ENCODE results near the gene PTPRF.

Gene PTPRF

GRCh38 chr1:43552059-43552742 lies 21.5 kb downstream of the PTPRF start:
- TF ChIP-seq POLR2AphosphoS5 (IDR thresholded peaks at IDR 0.05; ENCODE audit: low read depth, low read length) (no peak), FOXP2 (optimal IDR thresholded peaks at IDR 0.05; ENCODE audit: borderline replicate concordance, extremely low read depth, extremely low read length, insufficient read depth) (no peak), SIN3A (IDR thresholded peaks at IDR 0.05; ENCODE audit: borderline replicate concordance, insufficient read depth, low read length) (no peak), TAF1 (IDR thresholded peaks at IDR 0.05; ENCODE audit: borderline replicate concordance, insufficient read depth, low read length) (no peak), REST (IDR thresholded peaks at IDR 0.05; ENCODE audit: insufficient read depth in 1 of 2, low read depth in 2 of 2, low read length in 2 of 2) (no peak)

- TF ChIP-seq FOXP2 (optimal IDR thresholded peaks at IDR 0.05; ENCODE audit: borderline replicate concordance, extremely low read depth, extremely low read length, insufficient read depth) (no peak), TAF1 (IDR thresholded peaks at IDR 0.05; ENCODE audit: borderline replicate concordance, insufficient read depth, low read length) (no peak), REST (IDR thresholded peaks at IDR 0.05; ENCODE audit: insufficient read depth in 1 of 2, low read depth in 2 of 2, low read length in 2 of 2) (no peak)
Observed at GRCh38 chr1:43552813-43553212, 22.1 kb downstream of the PTPRF start.

- TF ChIP-seq POLR2AphosphoS5 (IDR thresholded peaks at IDR 0.05; ENCODE audit: low read depth, low read length) (no peak), SIN3A (IDR thresholded peaks at IDR 0.05; ENCODE audit: borderline replicate concordance, insufficient read depth, low read length) (no peak), FOXP2 (optimal IDR thresholded peaks at IDR 0.05; ENCODE audit: borderline replicate concordance, extremely low read depth, extremely low read length, insufficient read depth) (no peak), REST (IDR thresholded peaks at IDR 0.05; ENCODE audit: insufficient read depth in 1 of 2, low read depth in 2 of 2, low read length in 2 of 2) (no peak), TAF1 (IDR thresholded peaks at IDR 0.05; ENCODE audit: borderline replicate concordance, insufficient read depth, low read length) (no peak)
Observed at GRCh38 chr1:43554444-43554992, 23.8 kb downstream of the PTPRF start.

GRCh38 chr1:43556782-43557181 lies 26.1 kb downstream of the PTPRF start:
- TF ChIP-seq FOXP2 (optimal IDR thresholded peaks at IDR 0.05; ENCODE audit: borderline replicate concordance, extremely low read depth, extremely low read length, insufficient read depth), result no peak
- no peak for TF ChIP-seq REST (IDR thresholded peaks at IDR 0.05; ENCODE audit: insufficient read depth in 1 of 2, low read depth in 2 of 2, low read length in 2 of 2)
- TF ChIP-seq TAF1 (IDR thresholded peaks at IDR 0.05; ENCODE audit: borderline replicate concordance, insufficient read depth, low read length), result no peak
- TF ChIP-seq POLR2AphosphoS5 (IDR thresholded peaks at IDR 0.05; ENCODE audit: low read depth, low read length), result no peak
- no peak for TF ChIP-seq SIN3A (IDR thresholded peaks at IDR 0.05; ENCODE audit: borderline replicate concordance, insufficient read depth, low read length)

All from PFSK-1 (cell line).